ACHN (cell line): ENCODE data around the gene GPSM3.
A peak's percentile ranks its signal among the peaks of the same experiment; 100 is the strongest.

Experiments used
- DNase-seq: peaks from one replicate; pipeline ENCODE4 v3.0.0-alpha.2; 2015
- in situ Hi-C: cut with HindIII; loops from 2 replicates; pipeline ENCODE4 v1.10.0; 2017; ENCODE audit warnings: low sequenced_read_pairs, low pct_ligation_motif_present, low pct_unique_long_range_greater_than_20kb

The GPSM3 gene

DNA sequence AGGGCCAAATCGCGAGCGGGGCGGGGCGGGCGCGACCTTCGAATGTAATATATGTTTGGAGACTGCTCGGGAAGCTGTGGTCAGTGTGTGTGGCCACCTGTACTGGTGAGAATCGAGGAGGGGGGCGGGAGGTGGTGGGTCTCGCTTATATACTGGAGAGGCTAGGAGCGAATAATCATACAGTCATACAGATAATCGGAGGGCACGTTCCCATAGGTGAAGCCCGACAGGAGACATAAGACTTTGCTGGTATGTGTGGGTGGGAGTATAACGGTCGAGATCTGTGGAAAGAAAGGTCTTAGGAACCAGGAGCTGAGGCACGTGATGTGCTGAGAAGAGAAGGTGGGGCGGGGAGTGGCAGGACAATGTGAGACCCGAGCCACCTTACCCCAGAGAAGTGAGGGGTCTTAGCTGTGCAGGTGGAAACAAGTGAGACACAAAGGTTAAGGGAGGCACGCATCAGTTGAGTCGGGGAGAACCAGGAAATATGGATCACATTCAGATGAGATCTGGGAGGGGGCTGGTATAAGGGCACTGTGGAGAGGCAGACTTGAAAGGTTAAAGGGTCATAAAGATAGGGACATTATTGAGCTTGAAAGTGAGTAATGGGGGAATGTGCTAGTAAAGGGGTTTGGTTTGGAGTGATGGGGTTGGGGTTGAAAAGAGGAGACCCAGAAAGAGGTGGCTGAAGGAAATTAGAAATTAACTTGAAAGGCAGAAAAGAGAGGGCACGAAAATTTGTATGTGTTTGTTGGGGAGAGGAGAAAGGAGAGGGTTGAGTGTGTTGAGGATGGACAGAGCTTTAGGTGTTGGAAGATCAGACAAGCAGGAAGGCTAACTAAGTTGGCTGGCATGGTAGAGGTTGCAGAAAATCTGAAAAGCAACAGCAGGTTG, 13.6 kb downstream of the GPSM3 start:
- in situ Hi-C loops, result no loop called here
- DNase-seq, result peak; percentile 11

DNA sequence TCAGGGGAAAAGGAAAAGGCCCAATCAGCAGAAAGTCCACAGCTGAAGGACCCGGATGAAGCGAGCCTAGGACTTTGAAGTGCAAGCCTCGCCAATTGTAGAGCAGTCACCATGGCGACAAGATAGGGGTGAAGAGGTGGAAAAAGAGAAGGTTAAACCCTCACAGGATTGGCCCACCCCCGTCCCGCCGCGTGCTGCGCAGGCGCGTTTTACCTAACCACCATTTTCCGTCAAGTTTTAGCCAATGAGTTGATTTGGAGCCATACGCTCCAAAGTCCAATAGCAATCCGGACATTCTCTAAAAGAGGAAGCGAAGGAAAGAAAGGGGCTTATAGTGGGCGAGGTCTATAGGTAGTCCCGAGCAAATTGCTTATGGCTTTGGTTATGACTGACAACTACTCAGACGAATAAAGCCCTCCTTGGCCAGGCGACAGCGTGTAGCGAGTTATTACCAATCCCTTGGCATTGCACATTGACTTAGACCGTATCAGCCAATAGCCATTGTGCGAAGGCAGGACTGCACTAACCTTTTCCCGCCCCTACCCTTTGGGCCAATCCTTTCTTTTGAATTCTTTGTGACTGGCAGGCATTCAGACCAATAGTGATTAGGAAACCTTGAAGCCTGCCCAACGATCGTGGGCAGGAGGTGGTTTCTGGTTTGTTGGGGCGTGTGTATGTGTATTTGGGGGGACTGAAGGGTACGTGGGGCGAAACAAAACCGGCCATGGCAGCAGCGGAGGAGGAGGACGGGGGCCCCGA, 14.5 kb downstream of the GPSM3 start, which contains the start of gene RNF5:
Gene RNF5 (plus strand): TSS at position 618 of the 759 bp plus-strand sequence. CDS start 107 bp downstream, at position 725.
- DNase-seq, result peak; percentile 99
- in situ Hi-C loops, result no loop called here

GRCh38 chr6:32177183-32177787, 15.2 kb downstream of the GPSM3 start:
- DNase-seq, result peak; percentile 67
- in situ Hi-C loops, result no loop called here

DNA sequence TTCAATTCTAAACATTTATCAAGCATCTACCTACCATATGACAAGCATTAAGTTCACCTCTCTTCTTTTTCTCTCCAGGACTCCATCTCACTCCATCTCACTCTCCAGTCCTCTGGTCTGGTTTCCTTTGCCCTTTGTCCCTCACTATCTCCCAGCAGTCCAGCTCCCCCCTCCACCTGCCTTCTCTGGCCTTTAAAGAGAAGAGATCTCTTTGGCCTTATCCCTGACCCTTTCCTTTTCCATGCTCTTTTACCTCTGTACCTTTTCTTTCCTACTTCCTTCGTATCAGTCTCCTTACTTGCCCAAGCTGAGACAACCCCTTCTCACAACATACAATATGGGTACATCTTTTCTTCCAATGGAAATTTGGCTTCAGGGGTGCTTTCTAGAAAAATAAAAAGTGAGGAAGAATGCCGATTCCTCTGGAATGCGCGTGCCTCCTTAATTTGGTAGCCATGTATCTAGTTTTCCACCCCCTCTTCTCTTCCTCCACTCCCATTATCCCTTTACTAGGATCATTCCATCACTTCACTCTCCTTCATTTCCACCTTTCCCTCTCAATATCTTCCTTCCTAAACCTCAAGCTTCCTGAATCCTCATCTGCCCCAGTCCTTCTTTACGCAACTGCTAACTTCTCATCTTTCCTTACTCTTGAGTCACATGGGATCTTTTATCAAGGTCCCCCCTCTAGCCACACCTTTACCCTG, 15.8 kb downstream of the GPSM3 start:
- in situ Hi-C loops, result no loop called here

DNA sequence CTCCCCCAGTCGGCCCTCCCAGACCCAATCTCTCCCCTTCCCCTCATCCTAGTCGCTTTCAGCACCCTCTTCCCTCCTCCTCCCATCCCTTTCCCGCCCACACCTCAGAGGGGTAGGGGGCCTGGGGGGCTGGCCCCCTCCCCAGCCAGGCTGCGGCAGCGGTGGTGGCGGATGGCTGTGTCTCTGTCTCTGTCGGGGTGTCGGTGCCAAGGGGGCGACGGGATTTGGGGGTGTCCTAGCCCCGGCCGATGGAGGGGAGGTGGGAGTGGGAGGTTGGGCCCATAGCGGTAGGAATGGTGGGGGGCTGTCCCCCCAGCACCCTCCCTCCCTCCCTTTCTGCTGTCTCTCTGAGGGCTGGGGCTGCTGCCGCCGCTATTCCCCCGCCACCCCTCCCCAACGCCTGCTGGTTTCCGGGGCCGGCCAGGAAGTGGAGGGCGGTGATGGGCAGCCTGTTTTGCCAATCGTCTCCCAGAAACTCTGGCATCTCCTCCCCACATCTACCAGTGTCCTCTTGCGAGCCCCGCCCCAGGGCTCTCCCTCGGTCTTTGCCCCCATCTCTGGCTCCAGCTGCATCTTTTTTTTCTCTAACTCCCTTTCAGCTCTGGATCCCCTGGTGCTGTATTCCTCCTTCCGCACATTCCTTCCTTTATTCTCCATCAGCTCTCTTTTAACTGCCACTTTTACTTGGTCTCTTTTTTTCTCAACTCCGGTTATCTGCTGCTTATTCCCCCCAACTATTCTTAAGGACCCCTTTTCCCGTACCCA, 16.6 kb downstream of the GPSM3 start, which contains the start of gene AGPAT1:
Gene AGPAT1 (minus strand): TSS at position 374 of the 765 bp plus-strand sequence. CDS start 4,588 bp downstream, outside the sequence.
- peak; percentile 91 for DNase-seq
- in situ Hi-C loops, result no loop called here

More for the DNA sequence above, 15.8 kb downstream of the GPSM3 start:
- DNase-seq, result peak; percentile 42

- in situ Hi-C loops, result no loop called here
- no peak for DNase-seq
Measured at GRCh38 chr6:32175322-32175710, 17.1 kb downstream of the GPSM3 start.

DNA sequence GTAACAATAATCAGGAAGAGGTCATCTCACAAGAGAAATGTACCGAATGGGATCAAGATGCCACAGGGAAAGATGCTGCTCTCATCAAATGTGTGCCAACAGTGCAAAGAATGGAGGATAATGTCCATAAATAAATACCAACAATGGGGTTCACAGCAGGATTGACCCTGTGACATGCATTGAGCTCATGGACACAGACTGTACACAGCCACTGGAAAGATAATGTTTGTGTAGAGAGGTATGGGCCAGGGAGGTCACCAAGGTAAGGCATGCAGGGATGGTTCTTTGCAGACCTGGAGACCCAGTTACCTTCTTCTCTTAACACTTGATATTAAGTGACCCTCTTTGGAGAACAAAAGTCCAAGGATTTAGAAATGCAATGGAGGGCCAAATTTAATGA, 18.0 kb downstream of the GPSM3 start:
- no peak for DNase-seq
- in situ Hi-C loops, result no loop called here

GRCh38 chr6:32173051-32173727, 19.3 kb downstream of the GPSM3 start:
- in situ Hi-C loops, result no loop called here

DNA sequence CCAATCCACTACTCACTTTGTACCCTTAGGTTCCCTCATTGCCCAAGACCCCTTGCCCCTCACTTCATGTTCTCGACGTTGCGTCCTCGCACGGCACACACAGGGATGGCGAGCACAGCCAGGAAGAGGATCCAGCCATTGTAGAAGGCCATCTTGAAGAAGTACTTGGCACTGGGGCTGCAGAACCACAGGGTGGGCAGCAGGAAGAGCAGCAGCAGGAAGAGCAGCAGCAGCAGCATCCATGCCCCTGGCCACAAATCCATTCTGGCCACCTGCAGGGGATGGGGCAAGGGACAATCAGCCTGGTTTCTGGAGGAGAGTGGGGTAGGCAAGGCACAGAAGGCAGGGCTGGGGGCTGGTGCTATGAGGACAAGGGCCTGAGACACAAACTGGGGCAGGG, 21.2 kb downstream of the GPSM3 start:
- no peak for DNase-seq

More at GRCh38 chr6:32173051-32173727, 19.3 kb downstream of the GPSM3 start:
- DNase-seq, result no peak

DNA sequence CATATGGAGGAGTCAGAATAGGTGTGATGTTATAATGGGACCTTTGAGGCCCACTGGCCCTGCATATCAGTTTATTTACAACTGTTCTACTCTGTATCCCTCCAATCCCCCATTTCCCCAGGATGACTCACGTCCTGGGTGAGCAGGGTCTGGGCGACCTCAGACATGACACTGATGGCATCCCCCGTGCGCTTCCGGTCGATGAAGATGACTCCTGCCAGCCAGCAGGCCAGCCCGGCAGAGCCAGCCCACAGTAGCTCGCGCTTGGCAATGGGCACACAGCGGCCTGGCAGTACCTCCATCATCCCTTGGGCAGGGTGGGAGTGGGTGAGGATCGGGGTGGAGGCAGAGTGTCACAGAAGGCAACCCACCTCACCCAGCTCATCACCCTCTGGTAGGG, 22.1 kb downstream of the GPSM3 start:
- no peak for DNase-seq
- in situ Hi-C loops, result no loop called here

More for the DNA sequence above, 21.2 kb downstream of the GPSM3 start:
- in situ Hi-C loops, result no loop called here

GRCh38 chr6:32168807-32169591, 23.4 kb downstream of the GPSM3 start:
- no peak for DNase-seq
- in situ Hi-C loops, result no loop called here

- no peak for DNase-seq
- in situ Hi-C loops, result no loop called here
Measured at GRCh38 chr6:32168350-32168749, 24.1 kb downstream of the GPSM3 start.

- in situ Hi-C loops, result no loop called here
- no peak for DNase-seq
Measured at GRCh38 chr6:32167761-32168262, 24.6 kb downstream of the GPSM3 start.

DNA sequence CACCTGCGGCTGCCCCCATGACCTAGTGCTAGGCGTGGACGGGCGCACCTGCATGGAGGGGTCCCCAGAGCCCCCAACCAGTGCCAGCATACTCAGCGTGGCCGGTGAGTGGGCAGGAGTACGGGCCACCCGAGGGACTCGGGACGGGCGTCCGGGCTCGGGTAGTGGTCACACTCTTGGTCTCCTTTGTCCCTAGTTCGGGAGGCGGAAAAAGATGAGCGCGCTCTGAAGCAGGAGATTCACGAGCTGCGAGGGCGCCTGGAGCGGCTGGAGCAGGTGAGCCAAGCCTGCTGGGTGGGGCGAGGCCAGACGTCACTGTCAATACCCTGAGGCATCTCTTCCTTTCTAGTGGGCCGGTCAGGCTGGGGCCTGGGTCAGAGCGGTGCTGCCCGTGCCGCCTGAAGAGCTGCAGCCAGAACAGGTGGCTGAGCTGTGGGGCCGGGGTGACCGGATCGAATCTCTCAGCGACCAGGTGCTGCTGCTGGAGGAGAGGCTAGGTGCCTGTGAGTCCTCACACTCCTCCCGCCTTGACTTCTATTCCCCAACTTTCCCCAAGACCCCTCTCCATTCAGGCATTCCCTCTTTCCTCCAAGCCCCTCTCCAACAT, 25.2 kb downstream of the GPSM3 start:
- no peak for DNase-seq
- in situ Hi-C loops, result no loop called here

- in situ Hi-C loops, result no loop called here
- no peak for DNase-seq
Measured at GRCh38 chr6:32166411-32167061, 25.9 kb downstream of the GPSM3 start.
